ENCODE measurements around the gene RMND1.

- TF ChIP-seq ZFX (IDR thresholded peaks at IDR 0.05; ENCODE audit: borderline replicate concordance) = no peak
- TF ChIP-seq CTCF (IDR thresholded peaks at IDR 0.05) = no peak
These were observed 42.7 kb downstream of the RMND1 start for GRCh38 chr6:151409260-151409659.
